ENCODE measurements around the gene ADORA1.

ADORA1 gene

DNA sequence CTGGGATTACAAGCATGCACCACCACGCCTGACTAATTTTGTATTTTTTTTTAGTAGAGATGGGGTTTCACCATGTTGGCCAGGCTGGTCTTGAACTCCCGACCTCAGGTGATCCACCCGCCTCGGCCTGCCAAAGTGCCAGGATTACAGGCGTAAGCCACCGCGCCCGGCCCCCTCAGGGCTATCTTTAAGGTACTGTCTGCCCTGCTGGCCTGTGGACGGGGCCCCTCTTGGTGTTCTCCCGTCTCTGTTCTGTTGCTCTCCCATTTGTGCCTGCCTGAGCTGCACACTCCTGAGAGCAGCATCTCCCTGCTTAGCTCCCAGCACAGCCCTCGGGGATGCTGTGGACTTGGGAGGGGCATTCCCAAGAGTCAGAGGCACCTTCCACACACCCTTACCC lies 34.2 kb downstream of the ADORA1 start:
- no peak for DNase-seq

DNA sequence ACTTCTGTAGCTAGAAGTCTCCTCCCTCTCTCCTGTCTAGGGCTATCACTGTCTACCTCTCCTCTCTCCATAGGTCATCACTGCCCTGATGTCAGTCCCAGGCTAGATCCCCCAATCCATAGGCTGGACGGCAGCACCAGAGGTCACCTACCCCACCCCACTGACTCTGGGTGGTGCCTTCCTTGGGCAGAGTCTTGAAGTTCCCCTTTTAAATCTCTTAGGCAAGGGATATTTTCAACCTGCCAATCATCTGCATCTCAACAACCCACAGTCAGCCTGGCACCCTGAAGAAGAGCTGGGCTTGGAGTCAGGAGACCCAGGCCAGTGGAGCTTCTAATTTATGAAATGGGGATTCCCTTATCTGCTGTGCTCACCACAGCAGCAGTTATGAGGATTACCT lies 34.9 kb downstream of the ADORA1 start:
- no peak for DNase-seq

DNA sequence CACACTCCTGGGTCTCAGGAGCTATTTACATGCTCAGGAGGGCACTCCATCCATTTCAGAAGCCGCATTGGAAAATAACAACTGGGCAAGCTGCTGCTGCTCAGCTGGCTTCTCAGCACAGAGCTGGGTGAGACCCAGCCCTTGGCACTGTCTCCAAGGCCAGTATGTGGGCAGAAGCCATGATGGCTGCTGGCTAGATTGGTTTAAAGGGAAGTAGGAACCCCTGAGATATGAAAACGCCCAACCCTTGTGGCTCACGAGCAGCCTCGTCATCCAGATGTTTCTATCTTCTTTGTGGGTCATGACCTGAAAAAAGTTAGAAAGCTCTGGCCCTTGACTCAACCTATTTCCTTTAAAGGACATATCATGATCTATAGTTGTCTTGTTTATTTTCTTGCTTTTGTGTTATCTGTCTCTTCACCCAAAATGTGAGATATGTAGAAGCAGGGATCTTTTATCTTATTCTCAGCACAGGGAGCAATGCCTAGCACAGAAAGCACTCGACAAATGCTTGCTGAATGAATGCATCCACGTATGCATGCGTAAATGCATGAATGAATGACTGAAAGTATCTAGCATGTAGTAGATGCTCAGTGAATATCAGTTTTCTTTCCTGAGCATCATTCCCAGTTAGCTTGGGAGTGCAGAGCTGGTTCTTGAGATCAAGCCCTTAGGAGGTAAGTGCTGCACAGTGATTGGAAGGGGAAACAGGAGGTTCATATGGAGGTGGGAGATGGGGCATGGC lies 36.5 kb downstream of the ADORA1 start:
- DNase-seq = no peak

DNA sequence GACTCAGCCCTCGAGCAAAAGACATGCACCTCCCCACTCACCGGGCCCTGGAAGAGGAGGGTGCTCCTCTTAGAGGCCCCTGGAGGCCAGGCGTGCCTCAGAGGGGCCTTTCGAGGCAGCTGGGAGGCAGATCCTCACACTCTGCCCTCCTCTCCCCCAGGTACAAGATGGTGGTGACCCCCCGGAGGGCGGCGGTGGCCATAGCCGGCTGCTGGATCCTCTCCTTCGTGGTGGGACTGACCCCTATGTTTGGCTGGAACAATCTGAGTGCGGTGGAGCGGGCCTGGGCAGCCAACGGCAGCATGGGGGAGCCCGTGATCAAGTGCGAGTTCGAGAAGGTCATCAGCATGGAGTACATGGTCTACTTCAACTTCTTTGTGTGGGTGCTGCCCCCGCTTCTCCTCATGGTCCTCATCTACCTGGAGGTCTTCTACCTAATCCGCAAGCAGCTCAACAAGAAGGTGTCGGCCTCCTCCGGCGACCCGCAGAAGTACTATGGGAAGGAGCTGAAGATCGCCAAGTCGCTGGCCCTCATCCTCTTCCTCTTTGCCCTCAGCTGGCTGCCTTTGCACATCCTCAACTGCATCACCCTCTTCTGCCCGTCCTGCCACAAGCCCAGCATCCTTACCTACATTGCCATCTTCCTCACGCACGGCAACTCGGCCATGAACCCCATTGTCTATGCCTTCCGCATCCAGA lies 37.7 kb downstream of the ADORA1 start:
- DNase-seq = no peak

DNA sequence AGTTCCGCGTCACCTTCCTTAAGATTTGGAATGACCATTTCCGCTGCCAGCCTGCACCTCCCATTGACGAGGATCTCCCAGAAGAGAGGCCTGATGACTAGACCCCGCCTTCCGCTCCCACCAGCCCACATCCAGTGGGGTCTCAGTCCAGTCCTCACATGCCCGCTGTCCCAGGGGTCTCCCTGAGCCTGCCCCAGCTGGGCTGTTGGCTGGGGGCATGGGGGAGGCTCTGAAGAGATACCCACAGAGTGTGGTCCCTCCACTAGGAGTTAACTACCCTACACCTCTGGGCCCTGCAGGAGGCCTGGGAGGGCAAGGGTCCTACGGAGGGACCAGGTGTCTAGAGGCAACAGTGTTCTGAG lies 38.3 kb downstream of the ADORA1 start:
- DNase-seq = no peak

DNA sequence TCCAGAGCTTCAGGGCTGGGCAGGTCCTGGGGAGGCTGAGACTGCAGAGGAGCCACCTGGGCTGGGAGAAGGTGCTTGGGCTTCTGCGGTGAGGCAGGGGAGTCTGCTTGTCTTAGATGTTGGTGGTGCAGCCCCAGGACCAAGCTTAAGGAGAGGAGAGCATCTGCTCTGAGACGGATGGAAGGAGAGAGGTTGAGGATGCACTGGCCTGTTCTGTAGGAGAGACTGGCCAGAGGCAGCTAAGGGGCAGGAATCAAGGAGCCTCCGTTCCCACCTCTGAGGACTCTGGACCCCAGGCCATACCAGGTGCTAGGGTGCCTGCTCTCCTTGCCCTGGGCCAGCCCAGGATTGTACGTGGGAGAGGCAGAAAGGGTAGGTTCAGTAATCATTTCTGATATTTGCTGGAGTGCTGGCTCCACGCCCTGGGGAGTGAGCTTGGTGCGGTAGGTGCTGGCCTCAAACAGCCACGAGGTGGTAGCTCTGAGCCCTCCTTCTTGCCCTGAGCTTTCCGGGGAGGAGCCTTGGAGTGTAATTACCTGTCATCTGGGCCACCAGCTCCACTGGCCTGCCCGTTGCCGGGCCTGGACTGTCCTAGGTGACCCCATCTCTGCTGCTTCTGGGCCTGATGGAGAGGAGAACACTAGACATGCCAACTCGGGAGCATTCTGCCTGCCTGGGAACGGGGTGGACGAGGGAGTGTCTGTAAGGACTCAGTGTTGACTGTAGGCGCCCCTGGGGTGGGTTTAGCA lies 38.8 kb downstream of the ADORA1 start:
- no peak for DNase-seq

DNA sequence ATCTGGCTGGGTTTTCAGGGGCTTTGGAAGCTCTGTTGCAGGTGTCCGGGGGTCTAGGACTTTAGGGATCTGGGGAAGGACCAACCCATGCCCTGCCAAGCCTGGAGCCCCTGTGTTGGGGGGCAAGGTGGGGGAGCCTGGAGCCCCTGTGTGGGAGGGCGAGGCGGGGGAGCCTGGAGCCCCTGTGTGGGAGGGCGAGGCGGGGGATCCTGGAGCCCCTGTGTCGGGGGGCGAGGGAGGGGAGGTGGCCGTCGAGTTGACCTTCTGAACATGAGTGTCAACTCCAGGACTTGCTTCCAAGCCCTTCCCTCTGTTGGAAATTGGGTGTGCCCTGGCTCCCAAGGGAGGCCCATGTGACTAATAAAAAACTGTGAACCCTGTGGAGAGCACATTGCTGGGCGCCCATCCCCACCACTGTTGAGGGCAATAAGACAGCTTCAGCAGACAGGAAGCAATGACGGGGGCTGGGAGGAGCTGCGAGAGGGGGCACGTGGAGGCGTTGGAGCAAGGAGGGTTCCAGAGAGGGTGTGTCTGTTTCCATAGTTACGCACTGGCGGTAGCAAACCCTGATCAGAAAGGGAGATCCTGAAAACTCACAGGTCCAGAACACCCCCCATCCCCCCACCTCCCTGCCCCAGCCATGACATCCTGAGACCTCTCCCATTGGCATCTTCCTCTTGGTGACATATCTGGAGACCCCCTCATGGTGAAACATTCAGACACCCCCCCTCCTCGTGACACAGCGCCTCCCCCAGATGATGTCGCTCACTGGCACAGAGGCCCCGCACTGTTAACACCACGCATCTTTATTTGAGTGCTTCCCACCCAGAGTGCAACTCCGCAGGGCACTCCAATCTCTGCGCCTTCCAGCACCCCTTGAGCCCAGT lies 39.7 kb downstream of the ADORA1 start:
- DNase-seq = no peak

DNA sequence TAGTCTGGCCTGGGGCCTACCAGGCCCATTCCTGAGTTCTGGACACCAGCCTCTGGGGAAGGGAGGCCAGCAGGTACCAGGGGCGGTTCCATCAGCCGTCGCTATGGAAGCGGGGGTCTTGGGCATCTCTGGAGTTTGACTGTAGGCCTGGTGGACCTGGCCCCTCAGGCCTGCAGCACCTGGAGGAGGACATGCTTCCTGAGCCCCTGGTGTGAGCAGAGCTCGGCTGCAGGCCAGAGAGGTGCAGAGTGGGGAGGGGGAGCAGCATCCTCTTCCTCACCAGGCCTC lies 40.3 kb downstream of the ADORA1 start:
- no peak for DNase-seq

DNA sequence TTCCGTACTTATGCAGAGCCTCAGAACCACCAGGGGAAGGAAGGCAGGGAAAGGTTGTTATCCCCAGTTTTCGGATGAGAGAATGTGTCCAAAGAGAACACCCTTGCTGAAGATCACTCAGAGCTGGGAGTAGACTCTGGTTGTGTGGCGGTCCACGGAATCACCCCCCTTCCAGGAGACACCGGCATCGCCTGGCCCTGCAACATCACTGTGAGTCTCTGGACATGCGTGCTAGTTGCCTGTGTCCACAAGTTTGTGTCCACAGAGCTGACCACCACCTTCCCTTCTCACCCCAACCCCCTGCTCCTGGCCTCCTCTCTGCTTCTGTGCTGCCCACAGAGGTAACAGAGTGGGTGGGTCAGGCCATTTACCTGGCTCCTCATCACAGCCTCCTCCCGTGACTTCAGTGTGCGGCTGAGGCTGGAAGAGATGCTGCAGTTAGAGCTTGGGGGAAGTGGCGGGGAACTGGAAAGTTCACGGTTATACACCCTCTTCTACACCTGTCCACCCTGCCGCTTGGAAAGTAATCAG lies 40.8 kb downstream of the ADORA1 start:
- DNase-seq = no peak

DNA sequence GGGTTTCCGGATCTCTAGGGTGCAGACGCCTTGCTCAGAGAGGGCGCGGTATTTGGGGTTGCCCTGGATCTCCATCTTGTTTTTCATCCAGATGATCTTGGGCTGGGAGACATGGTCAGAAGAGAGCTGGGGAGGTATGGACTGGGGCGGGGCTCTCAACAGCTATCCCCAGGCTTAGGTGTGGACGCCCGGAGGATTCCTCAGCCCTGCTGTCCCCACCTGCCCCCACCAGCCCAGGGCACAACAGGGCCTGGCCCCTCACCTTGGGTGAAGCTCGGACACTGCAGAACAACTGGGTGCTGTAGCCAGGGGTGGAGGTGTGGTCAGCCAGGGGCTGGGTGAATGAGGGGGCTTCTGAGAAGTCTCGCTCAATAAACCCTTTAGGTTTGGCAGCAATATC lies 41.5 kb downstream of the ADORA1 start:
- no peak for DNase-seq

DNA sequence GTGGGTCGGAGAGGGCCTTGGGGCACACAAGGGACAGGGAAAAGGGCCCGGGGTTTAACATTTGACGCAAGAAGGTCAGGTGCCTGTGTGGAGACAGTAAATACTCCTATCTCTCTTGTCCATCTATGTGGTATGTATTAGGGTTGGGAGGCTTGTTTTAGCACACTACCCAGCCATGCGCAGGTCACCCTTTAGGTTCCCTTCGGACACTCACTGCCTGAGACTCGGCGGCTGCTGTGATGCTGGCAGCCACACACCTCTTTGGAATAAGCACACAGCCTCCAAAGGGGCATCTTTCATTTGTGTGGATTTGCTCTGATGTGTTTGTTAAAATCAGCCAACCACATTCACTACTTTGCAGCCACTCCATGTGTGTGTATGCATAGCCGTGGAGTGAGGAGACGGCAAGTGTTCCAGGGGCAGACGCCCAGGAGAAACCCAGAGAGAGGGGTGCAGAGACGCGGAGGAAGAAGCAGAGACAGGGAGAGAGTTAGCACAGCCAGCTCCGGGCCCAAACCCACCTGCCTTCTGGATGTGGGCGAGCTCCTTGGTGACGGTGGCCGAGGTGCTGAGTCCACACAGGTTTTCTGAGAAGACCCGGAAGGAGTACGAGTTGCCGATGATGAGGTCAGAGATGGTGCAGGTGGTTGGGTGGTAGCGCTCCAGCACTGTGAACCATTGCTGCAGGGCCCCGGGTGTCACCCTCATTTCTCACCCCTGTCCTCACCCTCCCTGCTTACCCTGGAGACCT lies 42.4 kb downstream of the ADORA1 start:
- DNase-seq = no peak

DNA sequence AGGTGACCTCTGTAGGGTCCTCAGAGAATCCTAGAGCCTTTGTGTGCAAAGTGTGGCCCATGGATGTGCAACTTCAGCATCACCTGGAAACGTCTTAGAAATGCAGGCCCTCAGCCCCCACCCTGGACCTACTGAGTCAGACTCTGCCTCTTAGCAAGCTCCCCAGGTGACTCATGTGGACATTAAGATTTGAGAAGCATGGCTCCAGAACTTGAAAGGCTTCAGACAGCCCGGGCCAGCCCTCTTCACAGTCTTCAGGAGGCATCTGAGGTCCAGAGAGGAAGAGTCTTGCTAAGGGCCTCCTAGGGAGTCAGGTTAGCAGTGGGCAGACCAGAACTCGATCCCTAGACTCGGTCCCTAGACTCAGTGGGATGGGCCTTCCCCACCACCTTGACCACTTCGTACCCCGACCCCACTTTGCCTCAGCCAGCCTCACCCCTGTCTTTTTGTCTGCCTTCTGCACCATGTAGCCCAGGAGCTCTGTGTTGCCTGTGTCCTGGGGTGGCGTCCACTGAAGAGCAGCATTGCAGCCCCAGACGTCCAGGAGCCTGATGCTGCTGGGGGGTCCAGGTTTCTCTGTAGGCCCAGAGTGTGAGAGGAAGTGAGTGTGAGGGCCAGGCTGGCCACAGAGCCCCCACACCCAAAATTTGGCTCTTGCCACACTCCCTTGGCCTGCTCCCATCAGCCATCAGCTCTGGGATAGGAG lies 43.3 kb downstream of the ADORA1 start:
- DNase-seq = no peak

DNA sequence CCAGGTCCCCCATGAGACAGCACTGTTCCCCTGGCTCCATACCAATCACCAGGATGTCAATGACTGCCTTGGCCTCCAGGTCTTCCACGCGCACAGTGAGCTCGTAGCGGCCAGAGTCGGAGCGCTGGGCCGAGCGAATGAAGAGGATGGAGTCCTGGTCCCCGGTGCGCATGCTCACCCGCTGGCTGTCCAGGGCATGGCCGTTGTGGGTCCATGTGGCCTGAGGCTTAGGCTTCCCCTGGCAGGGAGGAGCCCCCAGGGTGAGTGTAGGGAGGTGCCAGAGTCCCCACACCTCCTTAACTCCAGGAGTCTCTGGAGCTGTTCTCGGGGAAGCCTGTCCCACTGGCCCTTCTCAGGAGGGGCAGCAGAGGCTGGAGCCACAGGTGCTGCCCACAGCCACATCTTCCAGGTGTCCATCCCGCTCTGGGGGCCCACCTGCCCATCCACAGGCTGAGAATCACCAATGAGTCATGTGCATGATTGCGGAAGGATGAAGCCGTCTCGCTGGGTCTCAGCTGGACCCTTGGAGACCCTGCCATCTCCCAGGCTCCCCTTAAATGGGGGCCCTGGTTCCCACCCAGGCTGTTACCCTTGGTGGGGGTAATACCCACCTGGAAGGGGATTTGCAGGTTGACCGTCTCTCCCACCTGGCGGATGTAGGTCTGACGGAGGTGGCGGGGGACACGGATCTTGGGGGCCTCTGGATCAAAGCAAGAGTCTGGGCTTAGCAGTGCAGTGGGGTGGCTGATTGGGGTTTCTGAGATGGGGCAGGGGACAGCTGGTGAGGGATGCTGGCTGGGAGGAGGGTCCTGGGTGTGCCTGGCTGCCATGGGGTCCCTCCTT lies 44.0 kb downstream of the ADORA1 start:
- DNase-seq = no peak

DNA sequence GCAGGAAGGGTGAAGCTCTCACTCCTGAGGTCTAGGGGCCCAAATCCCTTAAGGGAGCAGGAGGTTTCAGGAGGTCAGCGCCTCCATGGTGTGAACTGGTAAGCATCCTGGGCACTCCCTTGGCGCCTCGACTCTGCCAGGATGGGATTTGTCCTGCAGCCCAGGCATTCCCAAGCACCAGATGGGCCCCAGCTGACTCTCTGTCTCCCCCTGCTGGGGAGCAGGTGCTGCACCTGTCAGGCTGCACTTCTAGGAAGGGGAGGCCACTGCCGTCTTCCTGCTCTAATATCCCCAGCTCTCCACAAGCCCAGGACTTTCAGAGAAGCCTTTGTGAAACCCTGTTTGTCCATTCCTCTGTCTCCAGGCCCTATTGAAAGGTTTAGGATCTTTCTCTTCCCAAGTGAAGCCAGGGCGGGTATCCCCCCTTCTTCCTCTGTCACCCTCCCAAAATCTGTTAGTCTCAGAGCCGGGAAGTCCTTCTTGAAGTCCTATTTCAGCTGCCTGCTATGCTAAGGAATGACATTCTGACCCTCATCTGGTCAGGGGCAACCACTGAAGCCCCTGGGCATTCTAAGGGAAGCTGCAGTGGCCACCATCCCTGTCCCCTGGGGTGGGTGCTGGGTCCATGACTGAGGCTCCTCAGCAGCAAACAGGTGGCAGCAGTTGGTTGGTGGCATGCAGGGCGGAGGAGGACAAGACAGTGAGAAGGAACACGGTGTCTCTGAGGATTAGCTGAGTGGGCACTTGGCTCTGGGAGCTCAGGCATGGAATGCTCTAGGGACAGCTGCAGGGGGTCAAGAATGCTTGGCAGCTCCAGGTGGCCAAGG lies 44.9 kb downstream of the ADORA1 start:
- peak; percentile 69 for DNase-seq

DNA sequence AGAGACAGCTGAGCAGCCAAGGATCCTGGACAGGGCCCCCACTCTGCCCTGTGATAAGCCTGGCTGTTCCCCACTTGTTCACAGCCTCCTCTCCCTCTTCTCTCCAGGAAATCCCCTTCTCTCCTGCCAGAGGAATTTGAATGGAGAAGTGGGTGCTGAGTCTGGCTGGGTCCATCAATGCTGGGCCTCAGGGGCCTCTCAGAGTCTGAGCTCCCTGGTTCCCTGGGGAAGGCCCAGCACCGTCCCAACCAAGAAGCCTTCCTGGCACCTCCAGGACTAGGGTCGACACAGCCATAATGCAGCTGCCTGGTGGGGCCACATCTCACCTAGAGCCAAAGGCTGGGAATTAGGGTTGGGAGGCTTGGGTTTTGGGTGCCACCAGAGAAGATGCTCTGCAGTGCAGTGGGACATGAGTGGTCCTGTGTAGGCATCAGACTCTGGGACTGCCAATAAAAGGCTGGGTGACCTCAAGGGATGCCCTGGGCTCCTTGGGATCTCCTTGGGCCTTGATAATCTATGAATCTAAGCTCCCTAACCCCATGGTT lies 45.6 kb downstream of the ADORA1 start:
- DNase-seq = no peak

DNA sequence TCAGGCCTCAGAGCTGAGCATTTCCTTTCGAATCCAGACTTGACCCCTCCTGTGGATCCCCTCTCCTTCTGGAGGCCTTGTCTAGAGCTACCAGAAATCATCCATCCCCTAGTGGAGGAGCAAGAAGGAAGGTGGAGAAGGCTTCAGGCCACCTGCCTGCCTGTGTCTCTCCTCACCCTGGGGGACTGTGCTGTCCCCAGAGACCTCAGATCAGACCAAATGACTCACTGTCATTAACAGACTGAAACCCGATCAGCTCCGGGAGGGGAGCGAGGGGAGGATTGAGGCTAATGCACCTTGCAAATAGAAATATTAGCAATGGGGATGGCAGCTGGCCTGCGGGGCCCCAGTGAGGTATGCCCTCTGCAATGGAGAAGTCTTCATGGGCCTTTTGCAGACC lies 46.0 kb downstream of the ADORA1 start:
- no peak for DNase-seq

DNA sequence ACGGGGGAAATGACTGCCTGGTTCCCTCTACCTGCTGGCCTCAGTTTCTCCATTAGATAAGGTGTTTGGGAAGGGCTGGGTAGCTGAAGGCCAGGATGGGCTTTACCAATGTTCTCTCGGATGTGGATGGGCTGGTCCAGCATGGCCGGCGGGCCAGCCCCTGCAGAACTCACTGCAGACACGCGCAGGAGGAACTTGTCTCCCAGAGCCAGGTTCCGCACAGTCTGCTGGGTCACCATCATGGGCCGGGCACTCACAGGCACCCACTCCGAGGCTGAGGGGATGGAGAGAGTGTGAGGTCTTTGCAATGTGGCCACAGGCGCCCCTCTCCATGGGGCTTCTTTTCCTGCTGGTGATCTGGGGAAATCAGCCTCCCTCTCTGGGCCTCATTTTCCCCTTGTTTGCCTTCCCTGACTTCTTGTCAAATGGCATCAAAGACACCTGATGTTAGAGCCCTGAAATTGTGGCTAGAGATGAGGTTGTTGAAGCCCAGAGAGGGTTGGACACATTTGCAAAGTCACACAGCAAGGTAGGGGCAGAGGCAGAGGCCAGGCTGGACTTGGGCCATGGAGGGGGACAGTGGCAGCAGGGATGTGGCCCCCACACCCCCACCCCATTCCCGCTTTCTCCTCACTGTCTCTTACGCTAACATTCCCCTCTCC lies 46.9 kb downstream of the ADORA1 start:
- DNase-seq = no peak

DNA sequence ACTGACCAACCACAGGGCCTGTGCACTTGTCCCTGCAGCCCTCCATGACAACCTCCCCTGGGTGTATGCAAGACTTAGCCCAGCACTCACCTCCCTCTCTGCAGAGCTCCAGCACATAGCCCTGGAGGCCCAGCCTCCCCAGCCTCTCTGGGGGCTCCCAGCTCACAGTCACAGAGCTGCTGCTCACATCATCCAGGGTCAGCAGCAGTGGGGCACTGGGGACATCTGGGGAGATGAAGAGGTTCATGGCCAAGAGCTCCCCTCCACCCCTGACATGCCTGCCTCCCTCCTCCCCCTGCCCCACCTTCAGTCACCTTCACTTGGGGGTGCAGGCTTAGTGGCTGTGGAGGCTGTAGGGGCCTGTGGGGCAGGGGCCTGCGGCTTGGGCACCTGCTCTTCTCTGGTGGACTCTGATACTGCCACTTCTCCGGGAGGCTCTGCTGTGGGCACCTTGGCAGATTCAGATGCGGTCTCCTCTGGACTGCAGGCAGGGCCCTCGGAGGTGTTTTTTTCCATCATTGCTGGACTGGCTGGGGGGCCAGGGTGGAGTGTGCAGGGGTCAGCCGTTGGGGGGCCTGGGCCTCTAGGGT lies 47.8 kb downstream of the ADORA1 start, which contains the start of gene MYBPH:
Gene MYBPH, minus strand, starts transcription at position 590 of the 590 bp plus-strand sequence. Its CDS starts 71 bp downstream, at position 519.
- DNase-seq = no peak
